ENCODE measurements around the gene TDP1. TPM values are rescaled to one million over a fixed set of nuclear protein-coding genes. Genes with fewer than 3 reads are reported as not detected.

TDP1 gene
- total and polyA plus RNA-seq, 2 of the 13 experiments (the other 11 are each of a cell fraction or from before 2014, with no cell fraction given), result 16.4 to 31.2 TPM

DNA sequence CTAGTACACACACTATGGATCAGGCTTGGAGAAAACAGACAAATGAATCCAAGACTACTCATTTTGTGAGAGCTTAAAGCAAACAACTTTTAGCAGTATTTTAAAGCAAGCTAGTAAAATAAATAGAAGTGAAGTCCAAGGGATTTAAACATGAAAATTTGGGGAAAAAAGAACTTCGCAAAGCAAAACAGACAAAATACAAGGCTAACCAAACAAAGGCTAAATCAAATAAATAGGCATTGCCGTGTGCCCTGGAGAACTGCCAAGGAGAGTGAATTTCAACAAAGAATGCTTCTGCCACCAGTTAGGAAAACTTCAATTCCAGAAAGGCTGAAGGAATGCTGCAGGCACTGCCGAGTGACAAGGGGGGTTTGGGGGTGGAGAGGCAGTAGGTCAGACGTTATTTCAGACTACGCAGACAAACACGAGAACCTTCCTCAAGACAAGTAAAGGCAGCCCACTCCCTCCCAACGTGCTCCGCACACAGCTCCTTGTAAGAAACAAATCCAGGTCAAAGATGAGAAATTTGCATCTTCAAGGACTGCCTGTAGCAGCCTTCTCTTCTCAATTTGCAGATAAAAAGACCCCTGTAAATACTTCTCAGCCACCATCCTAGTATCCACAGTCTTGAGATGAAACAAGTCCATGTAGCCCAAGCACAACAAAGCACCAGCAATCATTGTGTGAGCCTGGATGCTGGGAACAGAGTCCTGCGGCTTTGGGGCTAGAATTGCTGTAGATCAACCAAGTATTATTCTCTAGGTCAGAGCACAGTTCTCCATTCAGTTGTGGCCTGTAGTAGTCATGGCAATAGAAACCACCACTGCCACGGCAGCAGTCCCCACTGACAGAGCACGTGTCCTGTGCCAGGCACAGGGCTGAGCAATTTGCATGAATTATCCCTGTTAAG lies 44.5 kb upstream of the TDP1 start (continued):
- TF ChIP-seq, protein P1, sequence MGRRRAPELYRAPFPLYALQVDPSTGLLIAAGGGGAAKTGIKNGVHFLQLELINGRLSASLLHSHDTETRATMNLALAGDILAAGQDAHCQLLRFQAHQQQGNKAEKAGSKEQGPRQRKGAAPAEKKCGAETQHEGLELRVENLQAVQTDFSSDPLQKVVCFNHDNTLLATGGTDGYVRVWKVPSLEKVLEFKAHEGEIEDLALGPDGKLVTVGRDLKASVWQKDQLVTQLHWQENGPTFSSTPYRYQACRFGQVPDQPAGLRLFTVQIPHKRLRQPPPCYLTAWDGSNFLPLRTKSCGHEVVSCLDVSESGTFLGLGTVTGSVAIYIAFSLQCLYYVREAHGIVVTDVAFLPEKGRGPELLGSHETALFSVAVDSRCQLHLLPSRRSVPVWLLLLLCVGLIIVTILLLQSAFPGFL (CRISPR knock-in tag; IDR thresholded peaks at IDR 0.05), result no peak
- TF ChIP-seq NR2C2 (CRISPR knock-in tag; IDR thresholded peaks at IDR 0.05; ENCODE audit: borderline replicate concordance) (peak; percentile 43; the same call in 1 of the 2 replicates), HOXA7 (CRISPR knock-in tag; IDR thresholded peaks at IDR 0.05) (no peak), ZNF547 (CRISPR knock-in tag; IDR thresholded peaks at IDR 0.05) (no peak), ZIK1 (CRISPR knock-in tag; IDR thresholded peaks at IDR 0.05; ENCODE audit: borderline replicate concordance, low read depth) (no peak), KDM5A (IDR thresholded peaks at IDR 0.05; ENCODE audit: borderline replicate concordance, low read length) (no peak; the same call in 1 of the 2 replicates), CHD4 (IDR thresholded peaks at IDR 0.05; ENCODE audit: borderline replicate concordance, low read length) (no peak), FOXK1 (CRISPR knock-in tag; IDR thresholded peaks at IDR 0.05; ENCODE audit: borderline replicate concordance, low read depth) (no peak), CBX1 (IDR thresholded peaks at IDR 0.05; ENCODE audit: low read depth) (no peak), FLYWCH1 (CRISPR knock-in tag; IDR thresholded peaks at IDR 0.05) (no peak), ZNF552 (CRISPR knock-in tag; IDR thresholded peaks at IDR 0.05; ENCODE audit: borderline replicate concordance) (peak; percentile 23; the same call in 1 of the 2 replicates), KLF16 (CRISPR knock-in tag; IDR thresholded peaks at IDR 0.05) (no peak), ZNF746 (CRISPR knock-in tag; IDR thresholded peaks at IDR 0.05) (no peak), SMYD3 (CRISPR knock-in tag; IDR thresholded peaks at IDR 0.05) (no peak; the same call in 1 of the 2 replicates), ZC3H13 (CRISPR knock-in tag; IDR thresholded peaks at IDR 0.05) (no peak), NFYB (CRISPR knock-in tag; IDR thresholded peaks at IDR 0.05) (no peak), DR1 (CRISPR knock-in tag; IDR thresholded peaks at IDR 0.05) (no peak), HCFC1 (IDR thresholded peaks at IDR 0.05; ENCODE audit: low read depth, low read length) (no peak), ZNF468 (CRISPR knock-in tag; IDR thresholded peaks at IDR 0.05) (no peak), NCOA1 (CRISPR knock-in tag; IDR thresholded peaks at IDR 0.05) (no peak)
- TF ChIP-seq, protein P2, sequence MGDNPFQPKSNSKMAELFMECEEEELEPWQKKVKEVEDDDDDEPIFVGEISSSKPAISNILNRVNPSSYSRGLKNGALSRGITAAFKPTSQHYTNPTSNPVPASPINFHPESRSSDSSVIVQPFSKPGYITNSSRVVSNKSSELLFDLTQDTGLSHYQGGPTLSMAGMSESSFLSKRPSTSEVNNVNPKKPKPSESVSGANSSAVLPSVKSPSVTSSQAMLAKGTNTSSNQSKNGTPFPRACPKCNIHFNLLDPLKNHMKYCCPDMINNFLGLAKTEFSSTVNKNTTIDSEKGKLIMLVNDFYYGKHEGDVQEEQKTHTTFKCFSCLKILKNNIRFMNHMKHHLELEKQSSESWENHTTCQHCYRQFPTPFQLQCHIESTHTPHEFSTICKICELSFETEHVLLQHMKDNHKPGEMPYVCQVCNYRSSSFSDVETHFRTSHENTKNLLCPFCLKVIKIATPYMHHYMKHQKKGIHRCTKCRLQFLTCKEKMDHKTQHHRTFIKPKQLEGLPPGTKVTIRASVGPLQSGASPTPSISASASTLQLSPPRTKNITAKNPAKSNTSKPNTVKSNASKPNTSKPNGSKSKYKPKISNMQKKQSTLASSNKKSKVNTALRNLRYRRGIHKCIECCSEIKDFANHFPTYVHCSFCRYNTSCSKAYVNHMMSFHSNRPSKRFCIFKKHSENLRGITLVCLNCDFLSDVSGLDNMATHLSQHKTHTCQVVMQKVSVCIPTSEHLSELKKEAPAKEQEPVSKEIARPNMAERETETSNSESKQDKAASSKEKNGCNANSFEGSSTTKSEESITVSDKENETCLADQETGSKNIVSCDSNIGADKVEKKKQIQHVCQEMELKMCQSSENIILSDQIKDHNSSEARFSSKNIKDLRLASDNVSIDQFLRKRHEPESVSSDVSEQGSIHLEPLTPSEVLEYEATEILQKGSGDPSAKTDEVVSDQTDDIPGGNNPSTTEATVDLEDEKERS (CRISPR knock-in tag; IDR thresholded peaks at IDR 0.05), result no peak
- TF ChIP-seq, protein P3, sequence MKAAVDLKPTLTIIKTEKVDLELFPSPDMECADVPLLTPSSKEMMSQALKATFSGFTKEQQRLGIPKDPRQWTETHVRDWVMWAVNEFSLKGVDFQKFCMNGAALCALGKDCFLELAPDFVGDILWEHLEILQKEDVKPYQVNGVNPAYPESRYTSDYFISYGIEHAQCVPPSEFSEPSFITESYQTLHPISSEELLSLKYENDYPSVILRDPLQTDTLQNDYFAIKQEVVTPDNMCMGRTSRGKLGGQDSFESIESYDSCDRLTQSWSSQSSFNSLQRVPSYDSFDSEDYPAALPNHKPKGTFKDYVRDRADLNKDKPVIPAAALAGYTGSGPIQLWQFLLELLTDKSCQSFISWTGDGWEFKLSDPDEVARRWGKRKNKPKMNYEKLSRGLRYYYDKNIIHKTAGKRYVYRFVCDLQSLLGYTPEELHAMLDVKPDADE (CRISPR knock-in tag; IDR thresholded peaks at IDR 0.05), result 0 out of 2 replicates have a peak, but pooled peaks have one; percentile 31
- TF ChIP-seq, protein P4, sequence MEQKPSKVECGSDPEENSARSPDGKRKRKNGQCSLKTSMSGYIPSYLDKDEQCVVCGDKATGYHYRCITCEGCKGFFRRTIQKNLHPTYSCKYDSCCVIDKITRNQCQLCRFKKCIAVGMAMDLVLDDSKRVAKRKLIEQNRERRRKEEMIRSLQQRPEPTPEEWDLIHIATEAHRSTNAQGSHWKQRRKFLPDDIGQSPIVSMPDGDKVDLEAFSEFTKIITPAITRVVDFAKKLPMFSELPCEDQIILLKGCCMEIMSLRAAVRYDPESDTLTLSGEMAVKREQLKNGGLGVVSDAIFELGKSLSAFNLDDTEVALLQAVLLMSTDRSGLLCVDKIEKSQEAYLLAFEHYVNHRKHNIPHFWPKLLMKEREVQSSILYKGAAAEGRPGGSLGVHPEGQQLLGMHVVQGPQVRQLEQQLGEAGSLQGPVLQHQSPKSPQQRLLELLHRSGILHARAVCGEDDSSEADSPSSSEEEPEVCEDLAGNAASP (CRISPR knock-in tag; IDR thresholded peaks at IDR 0.05; ENCODE audit: borderline replicate concordance), result no peak

Measured in HepG2 (cell line).